ENCODE data around the gene TRIP11.
"Not testable (repeated sequence)": the region's sequence is repeated elsewhere in the genome, so short reads cannot be mapped to it uniquely, and the experiment has no call there.

Gene TRIP11

DNA sequence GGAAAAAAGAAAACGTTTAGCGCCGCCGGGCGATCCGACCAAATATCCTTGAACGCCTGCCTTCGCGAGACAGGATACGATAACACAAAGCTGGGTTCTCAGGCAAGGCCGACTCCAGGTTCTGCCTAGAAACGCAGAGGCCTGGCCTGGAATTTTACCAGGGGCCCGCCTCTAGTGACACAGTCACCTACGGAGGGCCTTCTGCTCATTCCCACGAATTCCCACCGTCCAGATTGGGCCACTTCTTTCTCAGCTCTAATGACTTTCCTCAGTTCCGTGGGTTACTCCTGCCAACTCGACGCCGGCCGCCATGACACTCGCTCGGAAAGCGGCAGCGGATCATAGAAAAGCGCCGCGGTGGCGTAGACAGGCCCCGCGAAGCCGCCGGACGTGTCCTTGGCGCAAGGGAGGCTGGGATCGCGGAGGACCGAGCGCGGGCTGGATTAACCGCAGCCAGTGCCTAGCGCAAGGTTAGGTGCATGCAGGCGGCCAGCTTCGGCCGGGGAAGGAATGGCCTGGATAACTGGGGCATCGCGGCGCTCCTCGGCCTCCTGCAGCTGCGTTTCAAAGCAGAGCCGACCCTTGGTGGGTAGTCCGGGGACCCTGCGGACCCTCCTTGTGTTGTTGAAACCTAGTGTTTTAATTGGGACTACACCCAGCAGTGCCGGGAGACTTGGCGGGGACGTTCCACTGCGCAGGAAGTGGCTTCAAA, at the start of gene TRIP11:
TSS of gene TRIP11 (minus strand) at position 341 of the 712 bp plus-strand sequence. CDS start 374 bp downstream, outside the sequence.
- H3K9me3 Mint-ChIP-seq = no peaks in the 10 kb centered on the region
- H3K27ac Mint-ChIP-seq = peak within 1 kb of the TSS; percentile 99
- H3K4me3 Mint-ChIP-seq = peak within 1 kb of the TSS; percentile 95
- peaks cover 38% of the 10 kb centered on the region for H3K4me1 Mint-ChIP-seq
- peaks cover 7% of the 10 kb centered on the region for H3K36me3 Mint-ChIP-seq
- no peaks in the 10 kb centered on the region for H3K27me3 Mint-ChIP-seq

DNA sequence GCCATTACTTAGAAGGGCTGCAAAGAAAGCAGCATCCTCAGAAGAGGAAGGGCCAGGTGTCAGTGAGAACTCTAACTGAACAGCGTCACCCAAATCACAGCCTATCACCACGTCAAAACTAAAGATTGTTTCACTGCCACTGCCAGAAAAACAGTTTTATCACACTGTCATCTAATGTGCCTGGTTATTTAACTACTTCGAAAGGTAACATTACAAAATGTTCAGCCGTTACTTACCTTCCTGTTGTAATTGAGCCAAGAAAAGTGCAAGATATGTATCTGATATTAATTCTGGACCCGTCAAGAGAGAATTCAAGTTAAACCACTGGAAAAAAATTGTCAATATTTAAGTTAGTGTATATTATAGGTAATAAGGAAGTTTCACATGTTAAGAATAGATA, 48.6 kb upstream of the TRIP11 start:
- H3K27me3 Mint-ChIP-seq = no peaks in the 10 kb centered on the region
- no peaks in the 10 kb centered on the region for H3K9me3 Mint-ChIP-seq
- H3K4me3 Mint-ChIP-seq = no peak overlapping the region
- no peak overlapping the region for H3K27ac Mint-ChIP-seq
- no peaks in the 10 kb centered on the region for H3K4me1 Mint-ChIP-seq
- peaks cover 19% of the 10 kb centered on the region for H3K36me3 Mint-ChIP-seq

DNA sequence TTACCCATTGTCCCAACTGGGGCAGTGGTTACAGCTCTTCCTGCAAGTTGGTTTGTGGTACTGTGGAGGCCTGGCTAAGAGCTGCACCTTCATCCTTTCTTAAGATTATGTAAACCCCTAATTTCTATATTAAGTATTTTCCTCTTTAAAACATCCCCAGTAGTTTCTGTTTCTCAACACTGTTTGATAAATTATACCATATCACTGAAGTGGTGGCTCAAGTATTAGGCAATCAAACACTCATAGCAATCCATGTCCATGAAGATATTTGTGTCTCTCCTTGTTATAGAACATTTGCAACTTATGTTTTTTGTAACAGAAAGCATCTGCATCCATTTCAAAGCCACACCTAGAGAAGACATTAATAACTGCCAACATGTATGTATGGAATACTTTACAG, 34.7 kb upstream of the TRIP11 start:
- H3K36me3 Mint-ChIP-seq = peaks cover 10% of the 10 kb centered on the region
- no peak overlapping the region for H3K27ac Mint-ChIP-seq
- H3K4me3 Mint-ChIP-seq = no peak overlapping the region
- H3K9me3 Mint-ChIP-seq = no peaks in the 10 kb centered on the region
- no peaks in the 10 kb centered on the region for H3K27me3 Mint-ChIP-seq
- no peaks in the 10 kb centered on the region for H3K4me1 Mint-ChIP-seq

DNA sequence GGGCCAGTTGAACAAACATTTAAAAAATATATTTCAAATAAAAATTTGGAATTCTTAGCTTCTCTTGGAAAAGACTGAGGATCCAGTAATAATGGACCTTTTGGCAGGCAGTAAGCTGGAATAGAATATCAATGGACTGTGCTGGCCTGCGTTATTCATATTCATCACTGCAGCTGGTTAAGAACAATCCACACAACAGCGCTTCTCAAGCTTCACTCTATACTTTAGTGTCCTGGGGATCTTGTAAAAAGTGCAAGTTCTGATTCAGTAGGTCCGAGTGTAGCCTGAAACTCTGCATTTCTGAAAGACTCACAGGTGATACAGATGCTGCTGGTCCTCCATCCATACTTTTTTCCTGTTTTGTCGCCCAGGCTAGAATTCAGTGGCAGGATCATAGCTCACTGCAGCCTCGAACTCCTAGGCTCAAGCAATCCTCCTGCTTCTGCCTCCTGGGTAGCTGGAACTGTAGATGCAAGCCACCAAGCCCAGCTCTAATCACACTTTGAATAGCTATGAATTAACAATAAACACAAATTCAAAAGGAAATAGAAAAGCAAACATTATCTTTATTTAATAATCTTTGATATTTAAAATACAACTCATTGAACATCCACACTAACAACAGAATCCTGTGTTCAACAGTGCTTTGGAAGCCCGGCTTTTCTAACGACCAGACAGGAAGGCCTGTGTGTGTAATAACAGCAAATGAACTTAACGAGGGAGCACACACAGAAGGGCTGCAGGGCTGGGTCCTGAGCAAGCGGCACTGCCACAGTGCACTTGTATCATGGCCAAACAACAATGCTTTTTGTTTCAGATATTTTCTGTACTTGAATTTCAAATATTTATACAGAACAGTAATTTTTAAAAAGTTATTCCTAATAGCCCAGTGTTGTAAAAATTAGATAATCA, 18.4 kb upstream of the TRIP11 start:
- no peaks in the 10 kb centered on the region for H3K9me3 Mint-ChIP-seq
- H3K4me1 Mint-ChIP-seq = no peaks in the 10 kb centered on the region
- no peaks in the 10 kb centered on the region for H3K27me3 Mint-ChIP-seq

DNA sequence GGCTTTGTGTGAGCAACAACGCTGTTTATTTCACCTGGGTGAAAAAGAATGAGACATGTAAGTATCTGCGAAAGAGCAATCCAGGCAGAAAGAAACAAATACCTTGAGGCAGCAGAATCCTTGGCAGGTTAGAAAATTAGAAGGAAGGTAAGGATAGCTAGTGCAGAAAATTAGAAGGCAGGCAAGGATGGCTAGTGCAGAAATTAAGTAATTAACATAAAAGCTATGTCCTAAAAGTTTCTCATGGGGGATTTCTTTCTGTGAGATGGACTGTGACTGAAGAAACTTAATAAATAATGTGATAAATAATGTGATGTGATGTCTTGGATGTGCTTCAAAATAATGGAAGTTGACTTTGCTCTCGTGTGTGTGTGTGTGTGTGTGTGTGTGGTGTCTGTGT, 9.9 kb upstream of the TRIP11 start:
- peaks cover 28% of the 10 kb centered on the region for H3K36me3 Mint-ChIP-seq
- H3K9me3 Mint-ChIP-seq = no peaks in the 10 kb centered on the region
- no peak overlapping the region for H3K27ac Mint-ChIP-seq
- peaks cover 9% of the 10 kb centered on the region for H3K4me1 Mint-ChIP-seq
- no peak overlapping the region for H3K4me3 Mint-ChIP-seq
- H3K27me3 Mint-ChIP-seq = no peaks in the 10 kb centered on the region

More for the DNA sequence above, 18.4 kb upstream of the TRIP11 start:
- no peak overlapping the region for H3K27ac Mint-ChIP-seq
- no peak overlapping the region for H3K4me3 Mint-ChIP-seq
- H3K36me3 Mint-ChIP-seq = peaks cover 4% of the 10 kb centered on the region

DNA sequence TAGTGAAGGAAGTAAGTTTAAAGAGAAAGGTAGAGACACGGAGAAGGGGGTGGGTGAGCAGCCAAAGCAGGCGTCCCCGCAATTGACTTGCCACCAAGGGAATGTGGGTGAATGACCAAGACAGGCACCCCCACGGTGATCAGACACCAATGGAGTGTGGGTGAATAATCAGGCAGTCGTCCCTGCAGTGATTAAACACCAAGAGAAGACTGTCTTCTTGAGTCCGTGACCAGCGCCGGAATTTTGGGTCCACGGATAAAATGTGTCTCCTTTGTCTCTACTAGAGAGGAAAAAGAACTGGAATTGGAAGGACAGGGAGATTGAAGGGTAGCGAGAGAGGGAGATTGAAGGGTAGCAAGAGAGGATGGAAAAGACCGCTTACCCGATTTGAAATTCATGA, 9.4 kb upstream of the TRIP11 start:
- peaks cover 28% of the 10 kb centered on the region for H3K36me3 Mint-ChIP-seq
- H3K4me1 Mint-ChIP-seq, H3K27me3 Mint-ChIP-seq, H3K27ac Mint-ChIP-seq, H3K4me3 Mint-ChIP-seq, H3K9me3 Mint-ChIP-seq: not testable (repeated sequence)

DNA sequence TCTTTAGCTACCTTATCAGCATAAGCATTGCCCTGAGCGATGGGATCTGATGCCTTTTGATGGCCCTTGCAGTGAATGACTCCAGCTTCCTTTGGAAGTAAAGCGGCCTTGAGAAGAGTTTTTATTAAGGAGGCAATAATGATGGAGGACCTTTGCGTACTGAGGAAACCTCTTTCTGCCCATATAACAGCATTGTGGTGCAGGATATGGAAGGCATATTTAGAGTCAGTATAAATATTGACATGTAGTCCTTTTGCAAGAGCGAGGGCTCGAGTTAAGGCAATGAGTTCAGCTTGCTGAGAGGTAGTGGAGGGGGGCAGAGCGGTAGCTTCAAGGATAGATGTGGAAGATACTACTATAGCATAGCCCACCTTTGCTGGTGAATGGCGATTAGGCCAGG, 6.0 kb upstream of the TRIP11 start:
- H3K36me3 Mint-ChIP-seq = peaks cover 21% of the 10 kb centered on the region
- not testable (repeated sequence) for H3K27ac Mint-ChIP-seq, H3K27me3 Mint-ChIP-seq, H3K4me3 Mint-ChIP-seq, H3K9me3 Mint-ChIP-seq, H3K4me1 Mint-ChIP-seq

DNA sequence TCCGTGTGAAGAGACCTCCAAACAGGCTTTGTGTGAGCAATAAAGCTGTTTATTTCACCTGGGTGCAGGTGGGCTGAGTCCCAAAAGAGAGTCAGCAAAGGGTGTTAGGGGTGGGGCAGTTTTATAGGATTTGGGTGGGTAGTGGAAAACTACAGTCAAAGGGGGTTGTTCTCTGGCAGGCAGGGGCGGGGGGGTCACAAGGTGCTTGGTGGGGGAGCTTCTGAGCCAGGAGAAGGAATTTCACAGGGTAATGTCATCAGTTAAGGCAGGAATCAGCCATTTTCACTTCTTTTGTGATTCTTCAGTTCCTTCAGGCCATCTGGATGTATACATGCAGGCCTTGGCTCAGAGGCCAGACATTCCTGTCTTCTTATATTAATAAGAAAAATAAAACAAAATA, 1.9 kb upstream of the TRIP11 start:
- not testable (repeated sequence) for H3K36me3 Mint-ChIP-seq, H3K4me3 Mint-ChIP-seq, H3K27ac Mint-ChIP-seq, H3K9me3 Mint-ChIP-seq, H3K27me3 Mint-ChIP-seq
- peaks cover 27% of the 10 kb centered on the region for H3K4me1 Mint-ChIP-seq

DNA sequence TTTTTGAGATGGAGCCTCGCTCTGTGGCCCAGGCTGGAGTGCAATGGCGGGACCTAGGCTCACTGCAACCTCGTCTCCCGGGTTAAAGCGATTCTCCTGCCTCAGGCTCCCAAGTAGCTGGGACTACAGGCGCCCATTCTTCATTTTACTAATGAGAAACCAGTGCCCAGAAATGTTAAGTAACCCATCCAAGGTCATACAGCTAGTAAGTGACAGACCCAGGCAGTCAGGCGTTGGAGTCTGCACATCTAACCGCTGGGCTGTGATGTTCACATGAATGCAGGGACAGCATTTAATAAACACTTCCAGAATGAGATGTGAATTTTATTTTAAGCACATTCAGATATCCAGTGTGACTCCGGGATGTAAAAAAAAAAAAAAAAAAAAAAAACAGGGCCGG, 1.3 kb upstream of the TRIP11 start:
- Mint-ChIP-seq H3K9me3 (no peaks in the 10 kb centered on the region), H3K27ac (no peak overlapping the region), H3K36me3 (peaks cover 7% of the 10 kb centered on the region), H3K4me1 (peaks cover 33% of the 10 kb centered on the region), H3K27me3 (no peaks in the 10 kb centered on the region), H3K4me3 (no peak overlapping the region)

DNA sequence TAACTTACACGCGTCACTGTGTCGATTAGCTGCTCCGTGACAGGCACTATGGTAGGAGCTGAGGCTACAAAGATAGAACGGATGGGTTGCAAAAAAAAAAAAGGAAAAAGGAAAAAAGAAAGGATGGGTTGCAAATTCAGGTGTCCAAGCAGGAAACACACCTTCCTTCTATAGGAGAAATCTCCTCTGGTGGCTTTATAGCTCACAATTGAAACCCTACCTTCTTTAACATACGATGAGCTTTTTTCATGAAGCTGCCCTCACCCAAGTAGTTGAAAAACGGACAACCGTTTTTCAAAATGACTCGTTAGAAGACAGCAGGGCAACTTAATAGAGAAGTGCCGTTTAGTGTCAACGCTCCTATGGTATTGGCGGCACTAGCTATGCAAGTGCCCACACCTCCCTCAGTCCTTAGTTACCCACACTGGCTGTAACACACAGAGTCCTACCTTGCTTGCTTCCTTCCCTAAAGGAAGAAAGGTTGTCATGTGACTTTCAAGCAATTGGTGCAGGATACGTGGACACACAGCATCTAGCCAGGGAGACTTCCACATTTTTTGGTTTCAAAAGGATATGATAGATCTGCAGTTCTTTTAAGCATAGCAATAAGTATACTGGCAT, 682 bp upstream of the TRIP11 start:
- H3K4me1 Mint-ChIP-seq = peaks cover 38% of the 10 kb centered on the region
- H3K36me3 Mint-ChIP-seq = peaks cover 7% of the 10 kb centered on the region
- H3K4me3 Mint-ChIP-seq = peak overlapping the region; percentile 95
- no peaks in the 10 kb centered on the region for H3K27me3 Mint-ChIP-seq
- H3K9me3 Mint-ChIP-seq = no peaks in the 10 kb centered on the region
- peak overlapping the region; percentile 99 for H3K27ac Mint-ChIP-seq

DNA sequence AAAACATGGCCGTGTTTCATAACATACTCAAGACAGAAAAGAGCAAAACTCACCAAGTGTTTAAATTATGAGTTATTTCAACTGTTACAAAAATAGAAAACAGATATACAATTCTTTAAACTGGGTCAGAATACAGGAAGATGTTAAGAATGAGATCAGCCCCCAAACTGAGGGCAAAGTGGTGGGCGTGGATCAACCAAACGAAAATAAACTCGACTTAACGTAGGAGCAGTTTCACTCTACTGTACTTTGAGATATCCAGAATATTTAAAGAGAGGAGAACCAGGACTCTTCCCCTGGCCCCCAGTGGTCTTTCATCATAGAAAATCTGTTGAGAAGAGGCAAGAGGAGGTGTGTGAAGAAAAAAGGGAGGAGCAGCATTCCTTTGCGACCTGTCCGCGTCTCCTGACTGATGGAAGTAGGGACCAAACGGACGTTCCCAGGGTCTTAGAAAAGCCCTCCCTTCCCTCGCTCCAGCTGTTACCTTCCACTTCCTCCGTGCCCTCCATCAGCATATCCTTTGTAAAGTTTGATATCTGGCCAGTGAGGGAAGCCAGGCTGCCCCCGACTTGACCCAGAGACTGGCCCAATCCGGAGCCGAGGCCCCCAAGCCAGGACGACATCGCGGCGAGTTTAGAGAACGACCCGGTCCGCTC, 668 bp downstream of the TRIP11 start:
- Mint-ChIP-seq H3K9me3 (no peaks in the 10 kb centered on the region), H3K27ac (peak overlapping the region; percentile 99), H3K4me3 (peak overlapping the region; percentile 95), H3K4me1 (peaks cover 43% of the 10 kb centered on the region), H3K27me3 (no peaks in the 10 kb centered on the region), H3K36me3 (peaks cover 7% of the 10 kb centered on the region)

DNA sequence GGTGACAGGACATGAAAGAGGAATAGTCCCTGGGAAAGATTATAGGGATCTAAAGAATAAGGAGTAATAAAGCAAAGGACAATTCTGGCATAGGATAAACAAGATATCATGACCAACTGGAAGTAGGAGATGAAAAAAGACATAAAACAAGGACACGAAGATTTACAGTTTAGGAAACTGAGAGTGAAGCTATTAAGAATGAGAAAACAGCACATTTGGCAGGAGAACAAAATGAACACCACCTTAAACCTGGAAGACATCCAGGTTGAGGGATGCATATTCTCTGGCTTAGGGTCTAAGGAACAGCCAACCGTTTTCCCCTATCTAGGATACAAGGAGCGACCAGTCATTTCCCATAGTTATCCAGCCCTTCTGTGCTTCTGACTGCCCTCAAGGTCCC, 1.9 kb downstream of the TRIP11 start:
- Mint-ChIP-seq H3K9me3 (no peaks in the 10 kb centered on the region), H3K27ac (peak overlapping the region; percentile 18), H3K4me1 (peaks cover 53% of the 10 kb centered on the region), H3K27me3 (no peaks in the 10 kb centered on the region), H3K36me3 (peaks cover 7% of the 10 kb centered on the region), H3K4me3 (peak overlapping the region; percentile 95)

DNA sequence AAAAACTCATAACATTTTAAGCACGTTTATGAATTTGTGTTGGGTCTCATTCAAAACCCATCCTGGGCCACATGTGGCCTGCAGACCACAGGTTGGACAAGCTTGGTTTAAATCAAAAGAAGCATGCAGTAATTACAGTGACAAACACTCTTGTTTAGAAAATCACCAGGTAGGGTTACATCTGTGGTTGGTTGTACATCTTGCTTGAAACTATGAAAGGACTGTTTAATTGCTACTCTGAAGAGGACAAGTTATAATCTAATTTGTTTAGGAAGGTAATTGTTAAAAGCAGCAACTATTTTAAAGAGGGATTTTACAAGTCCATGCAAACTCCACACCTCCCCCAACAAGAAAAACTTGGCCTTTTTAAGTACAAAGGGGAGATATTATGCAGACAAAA, 4.0 kb downstream of the TRIP11 start:
- Mint-ChIP-seq H3K4me3 (no peak overlapping the region), H3K9me3 (no peaks in the 10 kb centered on the region), H3K36me3 (peaks cover 7% of the 10 kb centered on the region), H3K27me3 (no peaks in the 10 kb centered on the region), H3K27ac (no peak overlapping the region), H3K4me1 (peaks cover 57% of the 10 kb centered on the region)

DNA sequence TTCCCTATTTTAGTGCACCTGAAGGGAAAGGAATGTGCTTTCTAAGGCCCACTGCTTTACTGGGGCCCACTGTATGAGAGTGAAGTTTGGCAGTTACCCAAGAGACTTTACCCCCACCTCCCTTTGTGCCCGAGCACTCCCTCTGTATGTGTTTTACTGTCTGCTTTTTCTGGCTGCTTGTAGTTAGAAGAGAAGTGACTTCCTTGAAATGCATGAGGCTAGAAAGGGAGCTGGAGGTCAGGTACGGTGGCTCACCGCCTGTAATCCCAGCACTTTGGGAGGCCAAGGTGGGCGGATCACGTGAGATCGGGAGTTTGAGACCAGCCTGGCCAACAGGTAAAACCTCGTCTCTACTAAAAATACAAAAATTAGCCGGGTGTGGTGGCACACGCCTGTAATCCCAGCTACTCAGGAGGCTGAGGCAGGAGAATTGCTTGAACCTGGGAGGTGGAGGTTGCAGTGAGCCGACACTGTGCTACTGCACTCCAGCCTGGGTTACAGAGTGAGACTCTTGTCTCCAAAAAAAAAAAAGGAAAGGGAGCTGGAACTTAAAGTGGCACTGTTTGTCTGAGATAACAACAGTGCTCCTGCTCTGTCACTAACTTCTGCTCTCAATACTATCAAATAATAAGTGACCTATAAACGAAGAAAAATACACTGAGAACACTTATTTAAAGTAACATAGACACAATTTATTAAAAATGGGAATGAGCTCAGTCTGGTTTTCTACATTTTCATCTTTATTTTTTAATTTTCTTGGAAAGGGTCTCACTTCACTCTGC, 5.8 kb downstream of the TRIP11 start:
- Mint-ChIP-seq H3K9me3 (no peaks in the 10 kb centered on the region), H3K36me3 (peaks cover 5% of the 10 kb centered on the region), H3K27ac (peak overlapping the region; percentile 63), H3K4me1 (peaks cover 53% of the 10 kb centered on the region), H3K27me3 (no peaks in the 10 kb centered on the region), H3K4me3 (no peak overlapping the region)

DNA sequence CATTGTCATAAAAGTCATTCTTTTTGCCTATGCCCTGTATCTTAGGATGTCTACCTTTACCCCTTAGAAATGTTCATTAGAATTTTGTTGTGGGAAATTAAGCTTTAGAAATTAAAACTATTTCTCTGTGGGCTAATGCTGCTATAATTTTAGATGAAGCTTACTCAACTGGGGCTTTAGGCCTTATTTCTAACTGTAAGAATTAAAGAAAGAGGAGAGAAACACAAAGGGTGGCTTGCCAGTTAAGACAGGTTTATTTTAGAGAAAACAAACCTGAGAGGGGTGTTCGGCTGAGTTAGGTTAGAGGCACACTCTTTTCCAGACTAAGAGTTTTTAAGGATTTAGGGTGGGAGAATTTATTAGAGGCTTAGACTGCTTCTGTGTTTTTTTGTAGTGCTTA, 6.4 kb downstream of the TRIP11 start:
- peaks cover 50% of the 10 kb centered on the region for H3K4me1 Mint-ChIP-seq
- H3K27me3 Mint-ChIP-seq = no peaks in the 10 kb centered on the region
- H3K4me3 Mint-ChIP-seq = no peak overlapping the region
- no peaks in the 10 kb centered on the region for H3K9me3 Mint-ChIP-seq
- peaks cover 7% of the 10 kb centered on the region for H3K36me3 Mint-ChIP-seq
- peak overlapping the region; percentile 63 for H3K27ac Mint-ChIP-seq
